GM18526 (cell line): ENCODE results near the gene TLE2.

Experiments used
- POLR2A ChIP-seq: IDR thresholded peaks from 3 replicates; pipeline ENCODE4 v1.6.1; 2011; ENCODE audit not compliant: insufficient read length; ENCODE audit errors: extremely low read depth

TLE2 gene

DNA sequence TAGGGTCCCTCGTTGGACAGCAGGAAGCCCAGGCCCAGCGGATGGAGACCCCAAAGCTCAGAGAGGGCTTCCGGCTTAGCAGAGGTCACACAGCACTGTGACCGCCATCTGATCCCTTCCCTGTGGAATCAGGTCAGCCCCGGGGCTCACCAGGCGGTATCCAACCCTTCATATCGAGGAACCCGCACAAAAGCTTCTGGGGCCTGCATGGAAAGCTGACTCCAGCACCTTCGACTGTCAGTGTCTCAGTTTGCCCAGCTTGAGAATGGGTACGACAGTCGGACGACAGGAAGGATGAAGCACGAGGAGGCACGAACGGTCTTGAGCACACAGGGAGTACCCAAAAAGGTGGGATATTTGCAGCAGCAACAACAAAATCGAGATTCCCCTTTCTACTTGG lies 30.6 kb upstream of the TLE2 start:
- no peak for TF ChIP-seq POLR2A

DNA sequence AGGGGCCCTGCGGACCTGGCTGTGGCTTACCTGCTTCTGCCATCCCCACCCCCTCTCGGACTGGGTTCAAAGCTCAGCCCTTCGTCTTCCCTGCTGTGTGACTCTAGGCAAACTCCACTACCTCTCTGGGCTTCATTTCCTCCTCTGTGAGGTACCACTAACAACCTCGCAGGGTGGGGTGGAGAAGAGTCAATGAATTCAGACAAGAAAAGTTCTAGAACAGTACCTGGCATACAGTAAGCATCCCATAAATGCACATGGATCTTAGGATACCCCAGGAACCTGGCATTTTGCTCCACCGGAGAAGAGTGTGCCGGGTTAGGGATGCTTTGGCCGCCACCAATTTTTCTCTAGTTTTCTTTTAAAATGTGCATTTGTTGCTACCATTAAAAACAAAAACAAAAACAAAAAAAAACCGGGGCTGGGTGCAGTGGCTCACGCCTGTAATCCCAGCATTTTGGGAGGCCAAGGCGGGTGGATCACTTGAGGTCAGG lies 29.8 kb upstream of the TLE2 start:
- TF ChIP-seq POLR2A: no peak

DNA sequence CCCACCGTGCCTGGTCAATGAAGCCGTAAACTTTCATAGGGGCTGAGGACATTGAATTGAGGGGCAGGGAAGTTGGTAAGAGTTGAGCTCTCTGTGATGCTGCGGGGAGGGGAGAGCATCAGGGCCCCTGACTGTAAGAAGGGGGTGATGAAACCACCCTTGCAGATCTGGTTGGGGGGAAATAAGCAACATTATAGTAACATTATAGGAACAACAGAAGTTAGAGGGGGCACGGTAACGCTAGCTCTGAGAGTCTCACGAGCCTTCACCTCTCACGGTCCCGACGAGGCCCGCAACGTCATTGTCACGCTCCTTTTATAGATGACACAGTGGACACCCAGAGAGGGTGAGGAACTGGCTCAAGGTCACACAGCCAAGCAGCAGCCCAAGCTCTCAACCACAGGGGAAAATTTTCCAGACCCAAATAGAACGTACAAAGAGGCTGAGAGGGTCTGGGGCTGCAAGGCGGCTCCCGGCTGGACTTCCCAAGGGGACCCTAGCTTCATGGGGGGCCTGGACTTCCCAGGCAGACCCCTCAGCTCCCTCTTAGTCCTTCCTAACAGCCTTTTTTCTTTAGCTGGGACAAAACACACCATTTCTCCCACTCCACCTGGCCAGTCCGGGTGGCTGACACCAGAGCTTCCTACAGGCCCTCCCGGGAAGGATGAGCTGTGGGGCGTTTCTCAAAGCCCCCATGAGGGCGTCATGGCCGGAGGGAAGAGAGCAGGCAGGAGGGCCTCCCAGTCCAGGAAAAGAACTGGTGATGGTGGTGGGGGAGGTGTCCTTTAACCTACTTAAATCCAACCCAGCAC lies 29.1 kb upstream of the TLE2 start:
- peak; percentile 13 for TF ChIP-seq POLR2A

DNA sequence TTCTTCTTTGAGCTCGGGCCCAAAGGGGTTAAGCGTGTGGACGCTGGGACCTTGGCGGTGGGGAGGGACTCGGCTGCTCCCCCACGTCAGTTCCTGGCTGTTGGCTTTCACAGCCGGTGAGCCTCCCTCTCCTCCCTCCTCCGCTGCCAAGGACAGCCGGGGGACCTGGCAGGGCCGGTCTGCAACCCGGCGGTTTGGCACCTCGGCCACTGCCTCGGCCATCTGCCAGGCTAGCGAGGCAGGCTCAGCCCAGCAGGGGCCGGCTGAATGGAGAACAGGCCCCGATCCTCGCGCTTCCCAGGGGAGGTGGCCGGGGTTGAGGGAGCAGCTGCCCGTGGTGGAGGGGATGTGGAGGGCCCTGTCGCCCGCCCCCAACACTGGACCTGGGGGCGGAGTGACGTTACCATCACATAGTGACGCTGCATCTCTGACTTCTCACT lies 28.2 kb upstream of the TLE2 start:
- TF ChIP-seq POLR2A: no peak

DNA sequence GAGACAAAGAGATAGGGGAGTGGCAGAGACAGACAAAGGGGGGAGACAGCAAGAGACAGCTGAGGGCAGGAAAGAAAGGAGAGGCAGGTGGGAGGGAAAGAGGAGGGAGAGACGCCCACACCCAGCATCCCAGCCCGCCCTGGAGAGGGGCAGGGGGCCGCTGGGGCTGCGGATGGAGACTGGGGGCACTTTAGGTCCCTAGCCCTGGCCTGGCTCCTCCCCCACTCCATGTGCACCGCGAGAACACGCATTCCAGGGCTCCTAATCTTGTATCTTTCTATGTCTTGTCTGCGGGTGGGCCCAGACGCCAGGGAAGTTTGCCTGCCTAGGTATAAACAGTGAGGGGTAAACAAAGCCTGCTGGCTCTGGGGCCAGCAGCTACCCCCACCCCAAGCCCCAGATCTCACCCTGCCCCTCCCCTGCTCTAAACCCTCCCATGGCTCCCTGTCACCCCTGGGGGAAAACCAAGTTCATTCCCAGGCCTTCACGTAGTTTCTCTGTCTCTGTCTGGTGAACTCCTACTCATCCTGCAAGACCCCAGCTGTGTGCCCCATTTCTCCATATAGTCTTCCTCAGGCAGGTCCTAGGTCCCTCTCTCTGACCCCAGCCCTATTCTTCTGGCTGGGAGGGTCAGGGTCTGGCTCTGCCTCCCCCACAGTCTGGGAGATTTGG lies 27.5 kb upstream of the TLE2 start:
- TF ChIP-seq POLR2A: no peak

DNA sequence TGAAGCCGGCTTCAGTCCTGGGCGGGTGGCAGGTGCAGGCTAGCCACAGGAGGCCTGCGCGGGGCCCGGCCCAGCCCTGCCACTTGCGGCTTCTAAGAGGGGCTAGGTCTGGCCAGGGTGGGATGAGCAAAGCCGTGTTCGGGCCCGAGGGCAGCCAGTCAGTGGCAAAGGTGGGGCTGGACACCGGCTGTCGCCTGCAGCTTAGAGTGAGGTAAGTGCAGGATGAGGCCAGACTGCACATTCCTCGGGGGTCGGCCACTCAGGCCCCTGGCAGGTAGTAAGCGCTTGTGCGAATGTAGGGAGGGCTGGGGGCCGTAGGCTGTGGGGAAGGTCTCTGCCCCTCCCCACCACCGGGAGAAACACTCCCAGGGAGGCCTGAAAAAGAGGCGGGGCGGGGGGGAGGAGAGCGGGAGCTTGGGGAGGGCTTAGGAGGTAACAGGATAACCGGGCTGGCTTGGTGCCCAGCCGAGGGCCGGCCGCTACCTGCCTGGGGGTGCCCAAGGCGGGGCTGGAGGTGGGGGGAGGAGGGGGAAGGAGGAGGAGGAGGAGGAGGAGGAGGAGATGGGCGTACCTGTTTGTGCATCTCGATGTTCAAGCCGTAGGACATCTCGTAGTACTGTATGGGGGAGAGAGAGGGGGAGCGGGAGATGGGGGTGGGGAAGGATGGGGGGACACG lies 26.8 kb upstream of the TLE2 start:
- no peak for TF ChIP-seq POLR2A

DNA sequence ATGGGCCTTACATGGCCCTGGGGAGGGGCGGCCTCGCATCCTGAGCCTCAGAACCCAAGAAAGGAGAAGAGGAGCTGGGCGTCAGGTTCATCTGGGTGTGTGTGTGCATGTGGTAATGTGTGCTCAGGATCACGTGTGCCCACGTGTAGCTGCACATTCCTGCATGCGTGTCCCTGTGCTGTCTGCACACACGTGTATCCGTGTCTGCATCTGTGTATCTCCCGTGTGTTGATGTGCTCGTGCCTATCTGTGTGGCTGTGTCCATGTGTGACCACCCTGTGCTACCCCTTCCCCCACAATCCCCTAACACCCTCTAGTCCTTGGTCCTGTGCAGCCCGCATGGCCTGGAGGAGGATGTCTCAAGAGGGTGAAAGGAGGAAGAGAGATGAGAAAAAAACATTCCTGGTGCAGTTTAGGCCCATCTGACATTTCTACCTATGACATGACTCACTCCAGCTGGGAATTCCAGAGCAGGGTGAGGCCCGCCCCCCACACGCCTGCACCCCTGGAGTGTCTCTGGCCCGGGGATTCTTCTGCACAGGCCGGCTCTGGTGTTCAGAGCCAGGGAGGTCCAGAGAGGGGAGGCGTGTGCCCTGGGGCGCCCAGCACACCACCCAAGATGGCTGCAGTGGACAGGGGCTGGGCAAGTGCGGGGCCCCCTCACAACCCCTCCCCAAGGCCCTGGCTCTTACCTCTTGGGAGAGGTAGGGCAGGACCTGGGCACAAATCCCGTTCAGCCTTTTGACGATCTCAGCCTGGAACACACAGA lies 26.1 kb upstream of the TLE2 start:
- TF ChIP-seq POLR2A: no peak

DNA sequence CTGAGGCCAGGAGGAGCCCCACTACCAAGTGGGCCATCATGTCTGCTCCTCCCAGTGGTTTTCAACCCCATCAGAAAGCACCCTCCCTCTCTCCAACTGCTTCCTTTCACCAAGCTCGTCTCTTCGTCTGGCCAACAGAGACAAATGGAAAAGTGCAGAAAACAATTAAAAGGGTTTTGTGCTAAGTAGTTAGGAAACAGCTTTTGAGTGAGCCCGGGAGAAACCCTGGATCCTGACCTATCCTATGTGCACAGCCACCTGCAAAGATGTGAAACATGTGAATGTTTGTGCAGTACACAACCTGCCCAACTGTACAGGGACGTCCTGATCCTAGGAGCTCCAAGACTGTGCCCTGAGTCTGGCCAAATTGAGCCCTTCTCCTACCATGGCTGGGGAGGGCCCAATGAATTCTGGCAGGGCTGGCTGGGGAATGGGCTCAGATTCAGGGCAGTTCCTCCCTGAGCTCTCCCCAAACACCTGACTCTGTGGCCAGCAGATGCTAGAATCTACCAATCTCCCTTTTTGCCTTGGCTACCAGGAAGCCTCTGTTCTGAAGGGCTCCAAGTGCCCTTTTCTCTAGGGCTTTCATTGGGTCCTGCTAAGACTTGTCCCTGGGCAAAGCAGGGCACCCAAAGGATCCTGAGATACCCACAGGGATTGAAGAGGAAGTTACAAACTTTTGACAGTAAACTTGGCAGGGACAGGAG lies 25.3 kb upstream of the TLE2 start:
- no peak for TF ChIP-seq POLR2A

DNA sequence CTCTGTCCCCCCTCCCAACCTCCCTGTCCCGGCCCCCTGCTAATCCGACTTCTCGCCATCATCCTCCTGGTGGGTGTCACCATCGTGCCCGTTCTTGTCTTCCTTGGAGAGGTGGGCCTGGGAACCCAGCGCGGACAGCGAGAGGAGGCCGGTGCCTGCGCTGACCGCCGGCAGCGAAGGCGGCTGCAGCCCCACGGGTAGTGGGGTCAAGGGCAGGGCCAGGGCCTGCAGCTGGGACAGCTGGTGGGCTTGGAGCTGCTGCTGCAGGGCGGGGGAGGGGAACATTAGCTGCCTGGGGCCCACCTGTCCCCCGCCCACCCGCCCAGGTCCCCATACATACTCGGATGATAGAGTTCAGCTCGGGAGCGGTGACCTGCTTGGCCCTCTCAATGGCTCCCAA lies 24.7 kb upstream of the TLE2 start:
- no peak for TF ChIP-seq POLR2A

DNA sequence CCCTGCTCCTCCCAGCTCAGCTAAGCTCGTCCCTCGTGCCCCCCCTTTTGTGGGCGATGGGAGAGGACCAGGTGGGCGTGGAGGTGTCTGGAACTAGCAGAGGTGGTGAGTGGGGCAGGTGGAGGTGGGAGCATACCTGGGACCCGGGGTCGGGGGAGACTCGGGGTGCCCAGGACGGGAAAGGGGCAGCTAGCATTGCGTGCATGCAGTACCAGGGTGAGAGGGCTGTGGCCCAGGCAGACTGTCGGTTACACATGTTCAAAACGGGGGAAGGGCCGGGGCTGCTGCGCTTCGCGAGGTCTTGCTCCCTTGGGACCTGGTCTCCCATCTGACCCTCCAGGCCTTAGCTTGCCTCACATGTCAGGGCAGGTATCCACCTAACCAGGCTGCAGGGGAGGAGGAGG lies 24.1 kb upstream of the TLE2 start:
- TF ChIP-seq POLR2A: no peak

DNA sequence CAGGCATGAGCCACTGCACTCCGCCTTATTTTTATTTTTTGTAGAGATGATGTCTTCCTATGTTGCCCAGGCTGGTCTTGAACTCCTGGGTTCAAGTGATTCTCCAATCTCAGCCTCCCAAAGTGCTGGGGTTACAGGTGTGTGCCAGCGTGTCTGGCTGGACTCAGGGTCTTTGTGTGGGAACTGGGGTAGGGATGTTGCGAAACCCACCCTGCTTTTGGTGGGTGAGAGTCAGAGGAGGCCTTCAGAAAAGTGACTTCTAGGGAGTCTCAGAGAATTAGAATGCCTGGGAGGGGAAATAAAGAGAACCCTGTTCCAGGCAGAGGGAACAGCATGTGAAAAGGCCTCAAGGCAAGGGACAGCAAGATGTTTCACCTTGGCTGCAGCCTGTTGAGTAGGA lies 20.0 kb upstream of the TLE2 start:
- TF ChIP-seq POLR2A: no peak

DNA sequence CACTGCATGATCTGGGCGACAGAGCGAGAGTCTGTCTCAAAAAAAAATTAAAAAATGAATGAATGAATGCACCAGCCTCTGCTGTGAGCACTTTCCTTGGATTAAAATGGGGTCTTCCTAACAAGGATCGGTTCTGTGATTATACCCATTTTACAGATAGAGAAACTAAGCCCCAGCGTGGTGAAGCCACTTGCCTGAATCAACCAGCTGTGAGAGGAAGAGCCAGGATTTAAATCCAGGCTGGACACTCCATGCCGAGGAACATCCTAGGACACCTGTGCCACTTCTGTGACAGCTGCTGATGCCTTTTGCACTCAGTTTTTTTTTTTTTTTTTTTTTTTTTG lies 19.1 kb upstream of the TLE2 start:
- no peak for TF ChIP-seq POLR2A

DNA sequence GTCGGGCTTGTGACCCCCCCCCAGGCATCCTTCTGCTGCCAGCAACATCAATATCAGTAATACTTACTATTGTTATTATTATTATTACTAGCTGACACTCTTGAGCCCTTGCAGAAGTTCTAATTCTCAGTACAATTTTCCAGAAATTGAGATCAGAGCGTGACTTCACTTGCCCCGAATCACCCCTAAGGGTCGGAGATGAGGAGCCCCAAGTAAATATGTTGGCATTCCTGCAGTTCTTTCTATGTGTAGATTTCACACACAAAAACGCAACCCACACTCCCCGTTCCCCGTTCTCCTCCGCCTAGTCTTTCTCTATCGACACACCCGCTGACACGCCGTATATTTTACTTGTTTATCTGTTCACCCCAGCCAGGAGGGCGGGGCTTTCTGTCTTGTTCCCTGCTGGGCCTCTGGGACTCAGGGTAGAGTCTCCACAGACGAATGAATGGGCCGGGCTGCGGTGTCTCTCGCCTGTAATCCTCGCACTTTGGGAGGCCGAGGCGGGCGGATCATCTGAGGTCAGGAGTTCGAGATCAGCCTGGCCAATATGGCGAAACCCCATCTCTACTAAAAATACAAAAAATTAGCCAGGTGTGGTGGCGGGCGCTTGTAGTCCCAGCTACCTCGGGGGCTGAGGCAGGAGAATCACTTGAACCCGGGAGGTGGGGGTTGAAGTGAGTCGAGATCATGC lies 18.6 kb upstream of the TLE2 start:
- no peak for TF ChIP-seq POLR2A
